HG02981 (cell line): Measurements from ENCODE around the gene NSMF.

Experiments used
- ATAC-seq: cut with Tn5 transposase; IDR thresholded peaks from one replicate; pipeline ENCODE4 v1.9.1; 2021; ENCODE audit warnings: mild to moderate bottlenecking, moderate library complexity; ENCODE audit not compliant: unreplicated experiment

The NSMF gene

GRCh38 chr9:137459152-137459600 is at the start of gene NSMF:
Gene NSMF, minus strand, starts transcription at chr9:137459334. Its CDS starts 232 bp downstream, at chr9:137459102.
- peak; percentile 51 for ATAC-seq

GRCh38 chr9:137506702-137507171 is 47.6 kb upstream of the NSMF start:
- no peak for ATAC-seq

- no peak for ATAC-seq
Measured at GRCh38 chr9:137506274-137506673, 47.1 kb upstream of the NSMF start.

GRCh38 chr9:137505421-137506140 is 46.4 kb upstream of the NSMF start:
- ATAC-seq: no peak

- ATAC-seq: no peak
Measured at GRCh38 chr9:137504432-137504777, 45.3 kb upstream of the NSMF start.

- ATAC-seq: no peak
Measured at GRCh38 chr9:137502008-137502911, 43.1 kb upstream of the NSMF start.

- no peak for ATAC-seq
Measured at GRCh38 chr9:137501457-137501856, 42.3 kb upstream of the NSMF start.

- ATAC-seq: no peak
Measured at GRCh38 chr9:137500666-137501397, 41.7 kb upstream of the NSMF start.

GRCh38 chr9:137499858-137500661 is 40.9 kb upstream of the NSMF start:
- no peak for ATAC-seq

GRCh38 chr9:137499416-137499815 is 40.3 kb upstream of the NSMF start:
- no peak for ATAC-seq

- no peak for ATAC-seq
Measured at GRCh38 chr9:137498720-137499150, 39.6 kb upstream of the NSMF start.

- no peak for ATAC-seq
Measured at GRCh38 chr9:137497921-137498719, 39.0 kb upstream of the NSMF start.

- ATAC-seq: no peak
Measured at GRCh38 chr9:137496601-137497375, 37.7 kb upstream of the NSMF start.

- ATAC-seq: no peak
Measured at GRCh38 chr9:137494550-137495351, 35.6 kb upstream of the NSMF start.

- ATAC-seq: no peak
Measured at GRCh38 chr9:137494104-137494544, 35.0 kb upstream of the NSMF start.

GRCh38 chr9:137493364-137494103 is 34.4 kb upstream of the NSMF start:
- ATAC-seq: no peak
